ENCODE data around the gene ZBTB45.
"Not testable (repeated sequence)": the region's sequence is repeated elsewhere in the genome, so short reads cannot be mapped to it uniquely, and the experiment has no call there.

GRCh38 chr19:58507602-58508223, 11.9 kb downstream of the ZBTB45 start:
- not testable (repeated sequence) for TF ChIP-seq CTCF, POLR2A (IDR thresholded peaks at IDR 0.05)
